Psoas muscle (tissue), 8 donors: Measurements from ENCODE around the gene CNKSR3. TPM values are rescaled to one million over a fixed set of nuclear protein-coding genes. Genes with fewer than 3 reads are reported as not detected.

ENCODE experiments used
- ATAC-seq, 4 donors: fragments of 200-7000 bp; cut with Tn5 transposase; one replicate each; pipeline ENCODE4 v1.9.1; 2020; ENCODE audit warnings: moderate library complexity in 3 of 4, mild to moderate bottlenecking in 2 of 4
- DNase-seq, 2 donors: peaks; one replicate each; pipeline ENCODE4 v3.0.0-alpha.2; 2020
- H3K27ac ChIP-seq: fragments of 200-600 bp; one replicate; pipeline ENCODE4 v1.8.0; 2022
- H3K27me3 ChIP-seq, 3 donors: fragments of 200-600 bp in 1 of 3; one replicate each; pipeline versions ENCODE4 v1.6.1 to v1.8.0; 2013 to 2022; ENCODE audit warnings: low read length in 2 of 3, mild to moderate bottlenecking in 2 of 3, moderate library complexity in 1 of 3; ENCODE audit not compliant: insufficient read depth in 3 of 3
- H3K36me3 ChIP-seq, 2 donors: fragments of 200-600 bp in 1 of 2; one replicate each; pipeline versions ENCODE4 v1.6.1 to v1.8.0; 2013 to 2022; ENCODE audit warnings: low read depth in 1 of 2, mild to moderate bottlenecking in 1 of 2, moderate library complexity in 1 of 2; ENCODE audit not compliant: insufficient read depth in 1 of 2
- H3K4me1 ChIP-seq: fragments of 200-600 bp; one replicate; pipeline ENCODE4 v1.8.0; 2022
- H3K4me3 ChIP-seq: fragments of 200-600 bp; one replicate; pipeline ENCODE4 v1.8.0; 2022; ENCODE audit warnings: mild to moderate bottlenecking
- H3K9me3 ChIP-seq: fragments of 200-600 bp; one replicate; pipeline ENCODE4 v1.8.0; 2022
- CTCF ChIP-seq: fragments of 200-600 bp; IDR thresholded peaks from one replicate; pipeline ENCODE4 v1.8.0; 2022; ENCODE audit warnings: antibody characterized with exemption
- WGBS, 3 donors: extraction: QIAGEN DNeasy Blood & Tissue Kit; methylation state at CpG; one replicate each; pipeline versions ENCODE4 v1.1.6 to v1.1.7; 2013; 5-methylcytosine and 5-hydroxymethylcytosine counted together
- intact Hi-C, 2 donors: fragments of 100-400 bp; cut with DNase I; formaldehyde crosslinking; loops; one replicate each; pipeline versions ENCODE4 v1.11.0 to v1.14.2; 2022
- polyA plus RNA-seq, 3 donors: library from polyadenylated mRNA; stranded (reverse); fragments of 200-250 nt; gene quantifications; one replicate each; pipeline ENCODE4 v1.2.3, GENCODE V29; 2013
- total RNA-seq, 4 donors: library from RNA; stranded (reverse); fragmentation: NEBNext Ultra II Directional in 2 of 4; extraction: Animal tissue kit (Norgen Biotek cat#: 25700) in 2 of 4; gene quantifications; one replicate each; pipeline versions ENCODE4 v1.2.1 to v1.2.4, GENCODE V29; 2021 to 2023
- donor health status: healthy with polysubstance abuse.
- donor health status: DM: no; HTN: no; CAD: no; lungs with moderate emphysema.
- donor health status: Bipolar disorder and iron deficiency.
- donor health status: healthy.
- donor health status: DM: yes; HTN: yes; CAD: no.
- donor health status: DM: no; HTN: no; CAD: no.
- donor health status: DM: no; HTN: no; CAD: no.
- donor health status: DM: yes; HTN: yes; CAD: no.

Gene CNKSR3
- total and polyA plus RNA-seq, 7 donors, result 0.90 to 4.7 (median 2.3) TPM

- ATAC-seq (no peak), DNase-seq (no peak)
- no peaks in the 10 kb centered on the region for H3K27me3 ChIP-seq
- intact Hi-C loops, result no loop called here
- H3K36me3 ChIP-seq, result no peaks in the 10 kb centered on the region
- peaks cover 6% of the 10 kb centered on the region for H3K9me3 ChIP-seq
- no peaks in the 10 kb centered on the region for H3K4me1 ChIP-seq
- no peak for TF ChIP-seq CTCF
- H3K27ac ChIP-seq, result no peak overlapping the region
- H3K4me3 ChIP-seq, result no peak overlapping the region
- 88 to 92% (median 90%) methylated on average over 8 of the region's 8 CpGs for WGBS, 3 donors
These were observed 127.7 kb downstream of the CNKSR3 start for GRCh38 chr6:154382740-154383139.

GRCh38 chr6:154381548-154381947 lies 128.9 kb downstream of the CNKSR3 start:
- no peaks in the 10 kb centered on the region for H3K27me3 ChIP-seq
- ATAC-seq (no peak), DNase-seq (no peak)
- intact Hi-C loops, result no loop called here
- no peaks in the 10 kb centered on the region for H3K36me3 ChIP-seq
- H3K4me3 ChIP-seq, result no peak overlapping the region
- peaks cover 6% of the 10 kb centered on the region for H3K9me3 ChIP-seq
- no peaks in the 10 kb centered on the region for H3K4me1 ChIP-seq
- no peak overlapping the region for H3K27ac ChIP-seq
- WGBS, 3 donors, result 93 to 98% (median 94%) methylated on average over 4 of the region's 4 CpGs
- TF ChIP-seq CTCF, result no peak

GRCh38 chr6:154380741-154381140 lies 129.7 kb downstream of the CNKSR3 start:
- Histone ChIP-seq H3K4me1 (no peaks in the 10 kb centered on the region), H3K9me3 (peaks cover 6% of the 10 kb centered on the region), H3K27me3 (no peaks in the 10 kb centered on the region), H3K4me3 (no peak overlapping the region), H3K27ac (no peak overlapping the region), H3K36me3 (no peaks in the 10 kb centered on the region)
- no peak for TF ChIP-seq CTCF
- intact Hi-C loops, result no loop called here
- DNase-seq, result no peak
- WGBS, 3 donors, result 32 to 42% (median 40%) methylated on average over 2 of the region's 2 CpGs
- no peak for ATAC-seq

- no peak overlapping the region for H3K27ac ChIP-seq
- H3K4me1 ChIP-seq, result no peaks in the 10 kb centered on the region
- intact Hi-C loops, result no loop called here
- no peak for DNase-seq
- whole genome bisulfite sequencing, 3 donors, result 95 to 99% (median 95%) methylated on average over 3 of the region's 3 CpGs
- peaks cover 6% of the 10 kb centered on the region for H3K9me3 ChIP-seq
- ATAC-seq, result no peak
- no peak overlapping the region for H3K4me3 ChIP-seq
- no peaks in the 10 kb centered on the region for H3K27me3 ChIP-seq
- H3K36me3 ChIP-seq, result no peaks in the 10 kb centered on the region
- no peak for TF ChIP-seq CTCF
These were observed 130.9 kb downstream of the CNKSR3 start for GRCh38 chr6:154379585-154379984.

- no peak for DNase-seq
- Histone ChIP-seq H3K36me3 (no peaks in the 10 kb centered on the region), H3K4me3 (no peak overlapping the region), H3K27ac (no peak overlapping the region), H3K9me3 (peaks cover 5% of the 10 kb centered on the region), H3K27me3 (no peaks in the 10 kb centered on the region), H3K4me1 (no peaks in the 10 kb centered on the region)
- intact Hi-C loops, result no loop called here
- WGBS, 3 donors, result 93 to 98% (median 96%) methylated on average over 2 of the region's 2 CpGs
- no peak for ATAC-seq
- TF ChIP-seq CTCF, result no peak
These were observed 132.0 kb downstream of the CNKSR3 start for GRCh38 chr6:154378518-154378917.
